Osteocyte (in vitro differentiated cells): ENCODE data around the gene SETDB2. TPM values are rescaled to one million over a fixed set of nuclear protein-coding genes. Genes with fewer than 3 reads are reported as not detected.

Experiments
- DNase-seq: peaks from one replicate; pipeline ENCODE4 v3.0.0; 2021; ENCODE audit warnings: mixed read lengths; ENCODE audit not compliant: unreplicated experiment; ENCODE audit errors: extremely low spot score
- H3K27ac Mint-ChIP-seq: one replicate; pipeline ENCODE4 v1.8.0; 2021; ENCODE audit warnings: mild to moderate bottlenecking, mixed read lengths; ENCODE audit not compliant: unreplicated experiment
- H3K27me3 Mint-ChIP-seq: one replicate; pipeline ENCODE4 v1.8.0; 2021; ENCODE audit warnings: mixed read lengths; ENCODE audit not compliant: unreplicated experiment
- H3K36me3 Mint-ChIP-seq: one replicate; pipeline ENCODE4 v1.8.0; 2021; ENCODE audit warnings: mixed read lengths; ENCODE audit not compliant: unreplicated experiment
- H3K4me1 Mint-ChIP-seq: one replicate; pipeline ENCODE4 v1.8.0; 2021; ENCODE audit warnings: mixed read lengths; ENCODE audit not compliant: unreplicated experiment
- H3K4me3 Mint-ChIP-seq: one replicate; pipeline ENCODE4 v1.8.0; 2021; ENCODE audit warnings: mild to moderate bottlenecking, moderate library complexity, mixed read lengths; ENCODE audit not compliant: unreplicated experiment
- H3K9me3 Mint-ChIP-seq: one replicate; pipeline ENCODE4 v1.8.0; 2021; ENCODE audit warnings: mixed read lengths; ENCODE audit not compliant: unreplicated experiment
- total RNA-seq: library from RNA; stranded (reverse); gene quantifications from 2 replicates; pipeline ENCODE4 v1.2.1, GENCODE V29; 2021
- TF ChIP-seq, protein P1 (sequence below): fragments of 200-600 bp; sonication (generic); IDR thresholded peaks from 2 replicates; pipeline ENCODE4 v1.5.0; 2021; ENCODE audit warnings: antibody characterized with exemption, mild to moderate bottlenecking, moderate library complexity

SETDB2 gene
- total RNA-seq, 1 donor from 2014 or later, result 9.4 TPM

DNA sequence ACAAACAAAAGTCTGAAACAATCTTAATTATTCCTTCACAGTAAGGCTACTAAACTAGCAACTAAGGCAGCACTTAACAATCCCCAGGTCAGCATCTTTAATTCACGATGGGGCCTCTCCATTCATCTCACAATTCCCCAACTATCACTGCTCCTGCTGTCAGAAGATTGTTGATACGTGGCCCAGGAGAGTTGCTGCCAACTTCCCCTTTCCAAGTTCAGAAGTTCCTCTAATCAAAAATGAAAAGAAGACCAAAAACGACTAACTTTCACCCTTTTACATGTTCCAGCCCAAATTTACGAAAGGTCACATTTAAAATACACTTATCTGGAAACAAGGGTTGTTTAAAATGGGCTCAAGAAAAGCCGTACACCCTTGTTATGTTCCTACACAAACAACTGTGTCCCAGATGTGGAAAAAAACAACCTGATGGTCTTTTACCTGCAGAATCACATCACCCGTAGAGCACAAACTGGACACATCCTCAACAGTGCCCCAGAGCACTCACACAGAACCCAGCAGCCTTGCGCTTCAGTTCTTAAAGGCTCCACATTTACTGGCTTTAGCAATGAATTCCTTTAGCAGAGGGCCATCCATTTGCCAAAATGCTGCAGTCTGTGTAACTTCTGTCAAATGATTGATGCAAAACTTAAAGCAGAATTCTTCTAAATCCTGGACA, 89.7 kb downstream of the SETDB2 start:
- DNase-seq, result no peak
- Mint-ChIP-seq H3K27me3 (no peaks in the 10 kb centered on the region), H3K9me3 (no peaks in the 10 kb centered on the region), H3K27ac (no peak overlapping the region), H3K4me3 (no peak overlapping the region), H3K36me3 (peaks cover 48% of the 10 kb centered on the region), H3K4me1 (no peaks in the 10 kb centered on the region)
- TF ChIP-seq, protein P1, sequence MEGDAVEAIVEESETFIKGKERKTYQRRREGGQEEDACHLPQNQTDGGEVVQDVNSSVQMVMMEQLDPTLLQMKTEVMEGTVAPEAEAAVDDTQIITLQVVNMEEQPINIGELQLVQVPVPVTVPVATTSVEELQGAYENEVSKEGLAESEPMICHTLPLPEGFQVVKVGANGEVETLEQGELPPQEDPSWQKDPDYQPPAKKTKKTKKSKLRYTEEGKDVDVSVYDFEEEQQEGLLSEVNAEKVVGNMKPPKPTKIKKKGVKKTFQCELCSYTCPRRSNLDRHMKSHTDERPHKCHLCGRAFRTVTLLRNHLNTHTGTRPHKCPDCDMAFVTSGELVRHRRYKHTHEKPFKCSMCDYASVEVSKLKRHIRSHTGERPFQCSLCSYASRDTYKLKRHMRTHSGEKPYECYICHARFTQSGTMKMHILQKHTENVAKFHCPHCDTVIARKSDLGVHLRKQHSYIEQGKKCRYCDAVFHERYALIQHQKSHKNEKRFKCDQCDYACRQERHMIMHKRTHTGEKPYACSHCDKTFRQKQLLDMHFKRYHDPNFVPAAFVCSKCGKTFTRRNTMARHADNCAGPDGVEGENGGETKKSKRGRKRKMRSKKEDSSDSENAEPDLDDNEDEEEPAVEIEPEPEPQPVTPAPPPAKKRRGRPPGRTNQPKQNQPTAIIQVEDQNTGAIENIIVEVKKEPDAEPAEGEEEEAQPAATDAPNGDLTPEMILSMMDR, result no peak

DNA sequence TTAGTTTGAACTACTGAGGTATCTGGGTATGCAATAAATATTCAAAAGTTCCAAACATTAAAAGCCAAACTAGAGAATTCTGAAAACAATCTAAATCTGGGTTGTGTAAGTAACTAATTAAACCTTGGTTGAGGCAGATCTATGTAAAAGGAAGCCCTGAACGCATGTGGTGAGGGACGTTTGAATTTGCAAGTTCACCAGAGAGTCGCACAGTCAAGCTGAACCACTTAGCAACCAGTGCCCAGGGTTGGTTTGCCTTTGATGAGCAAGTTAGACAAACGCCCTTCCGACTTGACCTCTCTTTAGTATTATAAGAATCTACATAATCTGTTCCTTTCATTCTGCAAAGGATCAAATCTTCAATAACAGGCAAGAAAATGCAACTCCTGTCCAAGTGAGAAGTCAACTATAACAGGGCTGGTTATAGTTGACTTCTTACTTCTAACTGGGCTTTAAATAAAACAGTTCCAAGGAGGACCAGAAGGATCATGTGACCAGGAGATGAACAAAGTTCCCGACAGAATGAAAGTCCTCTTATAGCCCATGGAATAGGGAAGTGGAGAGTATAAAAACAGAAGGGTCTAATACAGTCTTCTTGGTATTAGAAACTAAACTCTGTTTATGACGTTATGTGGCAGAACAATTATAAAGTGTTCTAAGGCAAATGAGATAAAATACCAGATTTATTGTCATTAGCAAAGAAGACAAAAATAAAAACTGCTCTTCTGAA, 92.2 kb downstream of the SETDB2 start:
- Mint-ChIP-seq H3K27me3 (no peaks in the 10 kb centered on the region), H3K9me3 (no peaks in the 10 kb centered on the region), H3K4me3 (no peak overlapping the region), H3K36me3 (peaks cover 59% of the 10 kb centered on the region), H3K27ac (no peak overlapping the region), H3K4me1 (no peaks in the 10 kb centered on the region)
- no peak for DNase-seq
- TF ChIP-seq, protein P1, result no peak

GRCh38 chr13:49538404-49538803, 94.3 kb downstream of the SETDB2 start:
- Mint-ChIP-seq H3K4me3 (no peak overlapping the region), H3K27me3 (no peaks in the 10 kb centered on the region), H3K9me3 (no peaks in the 10 kb centered on the region), H3K36me3 (peaks cover 56% of the 10 kb centered on the region), H3K4me1 (no peaks in the 10 kb centered on the region), H3K27ac (no peak overlapping the region)
- TF ChIP-seq, protein P1, result no peak
- no peak for DNase-seq

GRCh38 chr13:49539313-49539712, 95.2 kb downstream of the SETDB2 start:
- no peak for DNase-seq
- TF ChIP-seq, protein P1, result no peak
- peaks cover 49% of the 10 kb centered on the region for H3K36me3 Mint-ChIP-seq
- no peaks in the 10 kb centered on the region for H3K9me3 Mint-ChIP-seq
- H3K4me1 Mint-ChIP-seq, result no peaks in the 10 kb centered on the region
- no peak overlapping the region for H3K27ac Mint-ChIP-seq
- no peaks in the 10 kb centered on the region for H3K27me3 Mint-ChIP-seq
- H3K4me3 Mint-ChIP-seq, result no peak overlapping the region

DNA sequence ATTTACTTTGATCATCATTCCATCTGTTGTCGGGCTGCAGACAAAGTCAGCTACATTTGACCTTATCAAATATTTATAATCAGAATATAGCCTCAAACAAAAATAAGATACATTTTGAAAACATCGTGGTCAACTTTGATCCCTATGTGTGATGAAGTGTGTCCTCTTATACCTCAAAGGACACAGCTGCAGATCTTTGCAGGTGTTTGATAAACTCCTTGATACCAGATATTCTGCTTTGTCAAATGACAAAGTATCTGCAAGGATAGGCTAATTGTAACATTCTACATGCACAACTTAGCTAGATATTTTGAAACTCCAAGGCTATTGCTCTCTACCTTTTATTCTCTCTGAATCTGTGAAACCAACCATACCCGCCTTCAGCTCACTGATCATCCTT, 95.7 kb downstream of the SETDB2 start:
- no peak for DNase-seq
- Mint-ChIP-seq H3K27me3 (no peaks in the 10 kb centered on the region), H3K36me3 (peaks cover 51% of the 10 kb centered on the region), H3K27ac (no peak overlapping the region), H3K4me1 (no peaks in the 10 kb centered on the region), H3K9me3 (no peaks in the 10 kb centered on the region), H3K4me3 (no peak overlapping the region)
- TF ChIP-seq, protein P1, result no peak
